Parathyroid adenoma (tissue), 2 donors: ENCODE measurements around the gene PAGE4.

Experiments
- H2AFZ ChIP-seq: fragments of 300-600 bp; sonication (generic); one replicate; pipeline ENCODE4 v1.7.0; 2017; ENCODE audit warnings: antibody characterized with exemption, mild to moderate bottlenecking
- H3K27ac ChIP-seq: fragments of 300-600 bp; sonication (generic); one replicate; pipeline ENCODE4 v1.7.0; 2017
- H3K27me3 ChIP-seq: fragments of 300-600 bp; sonication (generic); one replicate; pipeline ENCODE4 v1.7.0; 2017; ENCODE audit warnings: low read length; ENCODE audit not compliant: control insufficient read depth, insufficient read depth
- H3K36me3 ChIP-seq: fragments of 300-600 bp; sonication (generic); one replicate; pipeline ENCODE4 v1.7.0; 2017; ENCODE audit warnings: low read length; ENCODE audit not compliant: control insufficient read depth, insufficient read depth
- H3K4me1 ChIP-seq: fragments of 300-600 bp; sonication (generic); one replicate; pipeline ENCODE4 v1.7.0; 2017; ENCODE audit warnings: control low read depth
- H3K4me2 ChIP-seq: fragments of 300-600 bp; sonication (generic); one replicate; pipeline ENCODE4 v1.7.0; 2017; ENCODE audit warnings: low read length
- H3K4me3 ChIP-seq: fragments of 300-600 bp; sonication (generic); one replicate; pipeline ENCODE4 v1.7.0; 2017; ENCODE audit warnings: low read depth, low read length
- H3K79me2 ChIP-seq: fragments of 300-600 bp; sonication (generic); one replicate; pipeline ENCODE4 v1.7.0; 2017; ENCODE audit warnings: control low read depth
- H3K9ac ChIP-seq: fragments of 300-600 bp; sonication (generic); one replicate; pipeline ENCODE4 v1.7.0; 2017; ENCODE audit warnings: mild to moderate bottlenecking
- H3K9me3 ChIP-seq: fragments of 300-600 bp; sonication (generic); one replicate; pipeline ENCODE4 v1.7.0; 2017; ENCODE audit warnings: low read length; ENCODE audit not compliant: control insufficient read depth
- TF ChIP-seq, protein P1 (sequence below): fragments of 300-600 bp; sonication (generic); IDR thresholded peaks from one replicate; pipeline ENCODE4 v1.7.0; 2017; ENCODE audit warnings: antibody characterized with exemption, mild to moderate bottlenecking
- donor health status: primary hyperparathyroidism.

PAGE4 gene

DNA sequence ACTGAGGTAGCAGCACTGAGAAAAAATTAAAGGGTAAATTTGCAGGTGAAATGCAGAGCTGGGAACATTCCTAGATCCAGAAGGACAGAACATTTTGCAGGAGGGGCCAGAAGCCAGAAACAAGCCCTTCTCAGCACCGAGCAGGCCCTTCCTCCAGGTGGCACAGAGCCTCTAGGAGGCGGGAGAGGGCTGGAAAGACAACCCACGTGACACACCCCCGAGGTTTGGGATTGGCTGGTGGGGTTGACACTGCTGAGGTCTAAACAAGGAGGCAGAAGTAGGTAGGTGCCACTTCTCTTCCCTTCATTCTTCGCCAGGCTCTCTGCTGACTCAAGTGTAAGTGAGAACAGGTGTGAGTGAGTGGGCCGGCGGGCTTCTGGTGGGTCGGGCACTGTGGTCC lies at the start of gene PAGE4:
TSS of gene PAGE4 (plus strand) at position 288 of the 400 bp plus-strand sequence. CDS start 1,126 bp downstream, outside the sequence.
- Histone ChIP-seq H3K36me3 (no peaks in the 10 kb centered on the region), H3K79me2 (no peaks in the 10 kb centered on the region), H3K4me1 (no peaks in the 10 kb centered on the region), H3K4me3 (no peak within 1 kb of the TSS), H3K4me2 (no peak within 1 kb of the TSS), H2AFZ (no peak within 1 kb of the TSS), H3K27ac (no peak within 1 kb of the TSS), H3K9me3 (no peaks in the 10 kb centered on the region), H3K27me3 (no peaks in the 10 kb centered on the region), H3K9ac (no peak within 1 kb of the TSS)
- TF ChIP-seq, protein P1, sequence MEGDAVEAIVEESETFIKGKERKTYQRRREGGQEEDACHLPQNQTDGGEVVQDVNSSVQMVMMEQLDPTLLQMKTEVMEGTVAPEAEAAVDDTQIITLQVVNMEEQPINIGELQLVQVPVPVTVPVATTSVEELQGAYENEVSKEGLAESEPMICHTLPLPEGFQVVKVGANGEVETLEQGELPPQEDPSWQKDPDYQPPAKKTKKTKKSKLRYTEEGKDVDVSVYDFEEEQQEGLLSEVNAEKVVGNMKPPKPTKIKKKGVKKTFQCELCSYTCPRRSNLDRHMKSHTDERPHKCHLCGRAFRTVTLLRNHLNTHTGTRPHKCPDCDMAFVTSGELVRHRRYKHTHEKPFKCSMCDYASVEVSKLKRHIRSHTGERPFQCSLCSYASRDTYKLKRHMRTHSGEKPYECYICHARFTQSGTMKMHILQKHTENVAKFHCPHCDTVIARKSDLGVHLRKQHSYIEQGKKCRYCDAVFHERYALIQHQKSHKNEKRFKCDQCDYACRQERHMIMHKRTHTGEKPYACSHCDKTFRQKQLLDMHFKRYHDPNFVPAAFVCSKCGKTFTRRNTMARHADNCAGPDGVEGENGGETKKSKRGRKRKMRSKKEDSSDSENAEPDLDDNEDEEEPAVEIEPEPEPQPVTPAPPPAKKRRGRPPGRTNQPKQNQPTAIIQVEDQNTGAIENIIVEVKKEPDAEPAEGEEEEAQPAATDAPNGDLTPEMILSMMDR, result no peak

DNA sequence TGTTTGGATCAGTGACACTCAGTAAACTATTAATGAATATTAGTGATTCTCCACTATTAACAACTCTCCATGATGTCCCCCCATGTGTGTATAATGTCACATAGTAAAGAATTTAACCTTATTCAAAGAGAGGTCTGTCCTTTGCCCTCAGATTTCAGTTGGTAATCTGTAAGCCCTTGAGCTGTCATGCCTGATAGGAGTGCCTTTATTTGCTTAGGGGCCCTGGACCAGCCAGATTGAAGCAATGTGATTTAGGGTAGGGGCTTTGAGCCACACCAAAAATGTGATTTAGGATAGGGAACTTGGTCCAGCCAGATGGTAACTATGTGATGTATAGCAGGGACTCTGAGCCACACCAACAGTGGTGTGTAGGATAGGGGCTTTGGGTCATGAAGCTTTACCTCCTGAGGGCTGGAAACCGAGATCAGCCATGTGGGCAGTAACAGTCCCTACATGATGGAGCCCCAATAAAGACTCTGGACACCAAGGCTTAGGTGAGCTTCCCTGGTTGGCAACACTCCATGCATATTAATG lies 44.3 kb upstream of the PAGE4 start:
- Histone ChIP-seq H3K27ac (no peak overlapping the region), H3K4me2 (no peak overlapping the region), H3K79me2 (no peaks in the 10 kb centered on the region), H3K9ac (no peak overlapping the region), H3K4me1 (no peaks in the 10 kb centered on the region), H2AFZ (no peak overlapping the region), H3K27me3 (no peaks in the 10 kb centered on the region), H3K4me3 (no peak overlapping the region), H3K36me3 (no peaks in the 10 kb centered on the region), H3K9me3 (no peaks in the 10 kb centered on the region)
- TF ChIP-seq, protein P1, result no peak

DNA sequence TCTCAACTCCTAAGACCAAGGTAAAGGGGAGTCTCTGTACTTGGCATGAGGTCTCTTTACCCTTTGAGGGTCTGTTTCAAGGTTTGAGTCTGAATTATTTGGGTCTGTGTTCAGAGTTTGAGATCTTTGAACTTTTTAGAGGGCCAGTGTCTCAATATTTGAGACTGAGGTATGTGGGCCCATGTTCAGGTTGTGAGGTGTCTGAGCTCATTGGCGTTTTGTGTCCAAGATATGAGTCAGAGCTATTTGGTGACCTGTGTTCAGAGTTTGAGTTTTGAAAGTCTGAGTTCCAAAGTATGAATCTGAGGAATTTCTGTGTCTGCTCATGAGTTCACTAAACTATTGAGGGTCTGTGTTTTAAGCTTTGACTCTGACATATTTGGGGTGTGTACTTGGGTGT lies 36.7 kb upstream of the PAGE4 start:
- Histone ChIP-seq H2AFZ (no peak overlapping the region), H3K4me2 (no peak overlapping the region), H3K36me3 (no peaks in the 10 kb centered on the region), H3K27me3 (no peaks in the 10 kb centered on the region), H3K9me3 (no peaks in the 10 kb centered on the region), H3K9ac (no peak overlapping the region), H3K4me3 (no peak overlapping the region), H3K4me1 (no peaks in the 10 kb centered on the region), H3K27ac (no peak overlapping the region), H3K79me2 (no peaks in the 10 kb centered on the region)
- TF ChIP-seq, protein P1, result no peak

DNA sequence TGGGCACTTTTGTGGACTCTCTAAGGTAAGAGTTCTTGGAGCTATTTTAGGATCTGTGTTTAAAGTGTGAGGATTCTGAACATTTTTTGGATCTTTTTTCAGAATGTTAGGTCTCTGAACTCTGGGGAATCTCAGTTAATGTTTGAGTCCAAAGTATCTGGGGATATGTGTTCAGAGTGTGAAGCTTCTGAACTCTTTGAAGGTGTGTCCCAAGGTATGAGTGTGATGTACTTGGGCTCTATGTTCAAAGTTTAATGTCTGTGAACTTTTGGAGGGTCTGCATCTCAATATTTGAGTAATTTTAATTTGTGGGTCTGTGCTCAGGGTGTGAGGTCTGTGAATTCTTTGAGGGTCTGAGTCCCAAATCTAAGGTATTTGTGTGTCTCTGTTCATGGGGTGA lies 35.4 kb upstream of the PAGE4 start:
- TF ChIP-seq, protein P1, result no peak
- no peak overlapping the region for H2AFZ ChIP-seq
- H3K27ac ChIP-seq, result no peak overlapping the region
- H3K9ac ChIP-seq, result no peak overlapping the region
- H3K4me1 ChIP-seq, result no peaks in the 10 kb centered on the region
- no peaks in the 10 kb centered on the region for H3K79me2 ChIP-seq
- no peaks in the 10 kb centered on the region for H3K36me3 ChIP-seq
- H3K4me2 ChIP-seq, result no peak overlapping the region
- H3K27me3 ChIP-seq, result no peaks in the 10 kb centered on the region
- no peaks in the 10 kb centered on the region for H3K9me3 ChIP-seq
- no peak overlapping the region for H3K4me3 ChIP-seq

DNA sequence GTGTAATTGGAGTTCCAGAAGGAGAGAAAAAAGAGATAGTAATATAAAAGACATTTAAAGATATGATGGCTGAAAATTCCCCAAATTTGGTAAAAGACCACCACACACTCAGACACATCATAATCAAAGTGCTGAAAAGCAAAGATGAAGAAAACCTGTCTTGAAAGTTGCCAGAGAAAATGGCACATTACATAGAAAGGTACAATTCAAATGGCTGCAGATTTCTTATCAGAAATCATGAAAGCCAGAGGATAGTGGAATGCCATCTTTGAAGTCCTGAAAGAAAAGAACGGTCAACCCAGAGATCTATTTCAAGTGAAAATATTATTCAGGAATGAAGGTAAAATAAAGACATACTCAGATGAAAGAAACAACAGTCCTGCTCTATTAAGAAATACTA lies 29.3 kb upstream of the PAGE4 start:
- Histone ChIP-seq H3K9ac (no peak overlapping the region), H2AFZ (no peak overlapping the region), H3K4me1 (no peaks in the 10 kb centered on the region), H3K36me3 (no peaks in the 10 kb centered on the region), H3K79me2 (no peaks in the 10 kb centered on the region), H3K4me2 (no peak overlapping the region), H3K9me3 (no peaks in the 10 kb centered on the region), H3K27ac (no peak overlapping the region), H3K27me3 (no peaks in the 10 kb centered on the region), H3K4me3 (no peak overlapping the region)
- TF ChIP-seq, protein P1, result no peak
